K562 (cell line): ENCODE results near the gene FAM227A. TPM values are rescaled to one million over a fixed set of nuclear protein-coding genes. Genes with fewer than 3 reads are reported as not detected.

Experiments used
- CCNT2 ChIP-seq: IDR thresholded peaks from 2 replicates; pipeline ENCODE4 v1.6.1; 2011; ENCODE audit warnings: borderline replicate concordance, low read depth, mild to moderate bottlenecking, moderate library complexity, mixed read lengths, low read length; ENCODE audit not compliant: insufficient read length; ENCODE audit errors: extremely low read depth
- COPS2 ChIP-seq: fragments of 450-650 bp; conservative IDR thresholded peaks from 2 replicates; pipeline ENCODE4 v1.6.1; 2016; ENCODE audit warnings: mild to moderate bottlenecking, moderate library complexity
- E2F4 ChIP-seq: sonication (generic); formaldehyde crosslinking; IDR thresholded peaks from 2 replicates; pipeline ENCODE4 v1.8.0; 2022; ENCODE audit warnings: mild to moderate bottlenecking, low read depth, missing genetic modification reagents
- E2F6 ChIP-seq, 2 experiments: IDR thresholded peaks; 2 replicates each; pipeline ENCODE4 v1.6.1; 2011; ENCODE audit warnings: borderline replicate concordance in 1 of 2, control low read depth in 1 of 2, low read depth in 1 of 2, low read length in 1 of 2, mild to moderate bottlenecking in 1 of 2, mixed read lengths in 1 of 2, moderate library complexity in 1 of 2; ENCODE audit not compliant: insufficient read depth in 1 of 2, insufficient read length in 1 of 2, poor library complexity in 1 of 2, severe bottlenecking in 1 of 2; ENCODE audit errors: extremely low read depth in 1 of 2
- ETS1 ChIP-seq: conservative IDR thresholded peaks from 2 replicates; pipeline ENCODE4 v1.6.1; 2011; ENCODE audit warnings: low read depth, mild to moderate bottlenecking, low read length; ENCODE audit not compliant: control insufficient read depth
- FOXA1 ChIP-seq: fragments of 450-650 bp; IDR thresholded peaks from 2 replicates; pipeline ENCODE4 v1.6.1; 2016; ENCODE audit warnings: mild to moderate bottlenecking, borderline replicate concordance
- GTF2A2 ChIP-seq: IDR thresholded peaks from 2 replicates; pipeline ENCODE4 v1.6.1; 2016; ENCODE audit warnings: mild to moderate bottlenecking, missing genetic modification characterization, missing compliant biosample characterization
- HOXB6 ChIP-seq: fragments of 250-450 bp; sonication (Bioruptor Pico); IDR thresholded peaks from 2 replicates; pipeline ENCODE4 v1.5.1; 2022; ENCODE audit warnings: mild to moderate bottlenecking, borderline replicate concordance
- JUND ChIP-seq, 2 experiments: IDR thresholded peaks; 2 replicates in 1 of 2; 3 replicates in 1 of 2; pipeline ENCODE4 v1.6.1; 2011; ENCODE audit warnings: borderline replicate concordance in 2 of 2, low read depth in 2 of 2, low read length in 2 of 2, improper control_type of control experiment in 1 of 2, missing biosample characterization in 1 of 2, missing genetic modification characterization in 1 of 2, missing genetic modification reagents in 1 of 2
- KDM1A ChIP-seq, 2 experiments: fragments of 450-650 bp; IDR thresholded peaks; 2 replicates each; pipeline ENCODE4 v1.6.1; 2016; ENCODE audit warnings: mild to moderate bottlenecking in 2 of 2
- MTA3 ChIP-seq: fragments of 450-650 bp; formaldehyde crosslinking; IDR thresholded peaks from 2 replicates; pipeline ENCODE4 v1.6.1; 2017; ENCODE audit warnings: mild to moderate bottlenecking, borderline replicate concordance
- NONO ChIP-seq, 2 experiments: fragments of 200-400 bp in 1 of 2; fragments of 450-650 bp in 1 of 2; formaldehyde crosslinking in 1 of 2; IDR thresholded peaks; 2 replicates each; pipeline ENCODE4 v1.6.1; 2017; ENCODE audit warnings: low read depth in 2 of 2, mild to moderate bottlenecking in 2 of 2, moderate library complexity in 2 of 2, low read length in 1 of 2
- NR1H2 ChIP-seq: sonication (generic); formaldehyde crosslinking; IDR thresholded peaks from 2 replicates; pipeline ENCODE4 v1.4.0; 2020; ENCODE audit warnings: mild to moderate bottlenecking, missing genetic modification reagents
- PCBP2 ChIP-seq: fragments of 200-400 bp; formaldehyde crosslinking; IDR thresholded peaks from 2 replicates; pipeline ENCODE4 v1.6.1; 2018; ENCODE audit warnings: low read length, low read depth, mild to moderate bottlenecking, moderate library complexity; ENCODE audit not compliant: poor library complexity, severe bottlenecking
- POLR2AphosphoS2 ChIP-seq: IDR thresholded peaks from 2 replicates; pipeline ENCODE4 v1.6.1; 2012; ENCODE audit warnings: low read length, improper control_type of control experiment
- SNAPC5 ChIP-seq: fragments of 250-450 bp; sonication (Bioruptor Pico); IDR thresholded peaks from 2 replicates; pipeline ENCODE4 v1.8.0; 2021; ENCODE audit warnings: moderate library complexity, mild to moderate bottlenecking, inconsistent platforms
- ZNF212 ChIP-seq: fragments of 450-650 bp; formaldehyde crosslinking; IDR thresholded peaks from 2 replicates; pipeline ENCODE4 v1.4.0; 2020; ENCODE audit warnings: mild to moderate bottlenecking
- ZNF584 ChIP-seq: fragments of 200-800 bp; sonication (Bioruptor generic); IDR thresholded peaks from 2 replicates; pipeline ENCODE4 v1.6.1; 2016; ENCODE audit warnings: low read depth, mild to moderate bottlenecking, missing genetic modification characterization, missing compliant biosample characterization
- polyA plus RNA-seq, 8 experiments: library from polyadenylated mRNA; depleted of rRNA in 4 of 8; stranded (reverse) in 5 of 8; unstranded in 3 of 8; fragments of >200 nt; fragmentation: Nextera tagmentation in 2 of 8; fragmentation: Illumina TruSeq in 1 of 8; extraction: Ambion mirVana in 2 of 8; extraction: Trizol in 1 of 8; gene quantifications; 2 replicates each; pipeline versions ENCODE4 v1.2.1 to v1.2.3, GENCODE V29; 2011 to 2014; ENCODE audit warnings: inconsistent platforms in 1 of 8, missing spikeins in 1 of 8
- total RNA-seq, 7 experiments: library from RNA; depleted of rRNA in 6 of 7; stranded (reverse); fragments of >200 nt in 6 of 7; fragmentation: Illumina TruSeq in 2 of 7; extraction: Trizol in 2 of 7; gene quantifications; 2 replicates each; pipeline versions ENCODE4 v1.2.1 to v1.2.3, GENCODE V29; 2011 to 2021; ENCODE audit warnings: low replicate concordance in 1 of 7
- TF ChIP-seq, protein P1 (sequence below): sonication (generic); formaldehyde crosslinking; IDR thresholded peaks from 2 replicates; pipeline ENCODE4 v1.8.1; 2023; ENCODE audit warnings: mild to moderate bottlenecking, missing genetic modification reagents

FAM227A gene
- total and polyA plus RNA-seq, 9 of the 15 experiments (the other 6 are each of a cell fraction or from before 2014, with no cell fraction given), result 0.10 to 2.2 (median 0.83) TPM

DNA sequence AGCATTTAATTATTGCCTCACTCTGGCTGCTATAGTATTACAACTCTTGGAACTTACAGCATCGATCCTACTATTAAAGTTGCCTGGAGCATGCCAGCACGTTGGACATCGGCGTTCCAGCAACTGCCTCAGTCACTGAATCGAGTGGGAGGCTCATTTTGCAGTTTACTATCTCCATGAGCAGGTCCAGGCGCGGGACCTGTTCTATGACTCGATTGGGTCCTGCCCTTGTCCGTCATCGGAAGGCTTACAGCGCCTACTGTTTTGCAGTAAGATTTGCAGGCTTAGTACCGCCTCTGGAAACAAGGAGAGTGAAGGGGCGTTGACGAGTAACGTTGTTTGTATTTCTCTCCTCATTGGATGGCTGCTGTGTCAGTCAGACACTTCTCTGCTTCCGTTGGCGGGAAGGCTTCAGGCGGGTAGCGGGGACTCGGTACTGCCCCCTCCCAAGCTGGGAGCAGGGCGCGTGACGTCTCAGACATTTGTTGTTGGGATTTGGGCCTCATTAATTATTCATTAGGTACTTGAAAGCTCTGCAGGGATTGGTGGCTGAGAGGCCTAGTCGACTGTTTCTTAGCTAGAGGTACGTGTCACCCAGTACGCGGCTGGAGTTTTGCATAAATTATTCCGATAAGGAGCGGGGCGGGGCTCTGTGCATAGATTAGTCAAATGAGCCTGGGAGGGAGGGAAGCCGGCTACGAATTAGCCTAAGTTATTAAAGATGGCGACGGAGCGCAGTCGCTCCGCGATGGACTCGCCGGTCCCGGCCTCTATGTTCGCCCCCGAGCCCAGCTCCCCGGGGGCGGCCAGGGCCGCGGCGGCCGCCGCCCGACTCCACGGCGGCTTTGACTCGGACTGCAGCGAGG, 49.3 kb upstream of the FAM227A start, which contains the start of gene GTPBP1 (continued):
- TF ChIP-seq NONO (IDR thresholded peaks at IDR 0.05; ENCODE audit: low read depth in 2 of 2, low read length in 1 of 2), result peak in 1 of 2 experiments; percentile 47; a peak in 1 of 4 replicates
- TF ChIP-seq ETS1, result 0 out of 2 replicates have a peak, but pooled peaks have one; percentile 16
- no peak for TF ChIP-seq KDM1A (IDR thresholded peaks at IDR 0.05)
- 0 out of 2 replicates have a peak, but pooled peaks have one; percentile 12 for TF ChIP-seq GTF2A2 (tag)
- no peak for TF ChIP-seq HOXB6 (CRISPR knock-in tag)
- peak; percentile 88 to 93 for TF ChIP-seq E2F6 (IDR thresholded peaks at IDR 0.05; ENCODE audit: borderline replicate concordance in 1 of 2, extremely low read depth in 1 of 2, insufficient read depth in 1 of 2, insufficient read length in 1 of 2, low read depth in 1 of 2, low read length in 1 of 2, poor library complexity in 1 of 2, severe bottlenecking in 1 of 2)
- TF ChIP-seq, protein P1, sequence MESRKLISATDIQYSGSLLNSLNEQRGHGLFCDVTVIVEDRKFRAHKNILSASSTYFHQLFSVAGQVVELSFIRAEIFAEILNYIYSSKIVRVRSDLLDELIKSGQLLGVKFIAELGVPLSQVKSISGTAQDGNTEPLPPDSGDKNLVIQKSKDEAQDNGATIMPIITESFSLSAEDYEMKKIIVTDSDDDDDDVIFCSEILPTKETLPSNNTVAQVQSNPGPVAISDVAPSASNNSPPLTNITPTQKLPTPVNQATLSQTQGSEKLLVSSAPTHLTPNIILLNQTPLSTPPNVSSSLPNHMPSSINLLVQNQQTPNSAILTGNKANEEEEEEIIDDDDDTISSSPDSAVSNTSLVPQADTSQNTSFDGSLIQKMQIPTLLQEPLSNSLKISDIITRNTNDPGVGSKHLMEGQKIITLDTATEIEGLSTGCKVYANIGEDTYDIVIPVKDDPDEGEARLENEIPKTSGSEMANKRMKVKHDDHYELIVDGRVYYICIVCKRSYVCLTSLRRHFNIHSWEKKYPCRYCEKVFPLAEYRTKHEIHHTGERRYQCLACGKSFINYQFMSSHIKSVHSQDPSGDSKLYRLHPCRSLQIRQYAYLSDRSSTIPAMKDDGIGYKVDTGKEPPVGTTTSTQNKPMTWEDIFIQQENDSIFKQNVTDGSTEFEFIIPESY (CRISPR knock-in tag), result no peak
- TF ChIP-seq E2F4, result 0 out of 2 replicates have a peak, but pooled peaks have one; percentile 10
- no peak for TF ChIP-seq SNAPC5
- no peak for TF ChIP-seq ZNF584 (CRISPR knock-in tag)
- TF ChIP-seq FOXA1, result no peak
- no peak for TF ChIP-seq POLR2AphosphoS2
- TF ChIP-seq PCBP2, result no peak
- TF ChIP-seq JUND (IDR thresholded peaks at IDR 0.05; ENCODE audit: borderline replicate concordance, low read depth, low read length), result peak; percentile 57; the same call in 1 of the 2 replicates
- no peak; the same call in 2 of the 3 replicates for TF ChIP-seq JUND (tag; IDR thresholded peaks at IDR 0.05; ENCODE audit: borderline replicate concordance, low read depth, low read length)
- peak; percentile 34 for TF ChIP-seq CCNT2
- no peak for TF ChIP-seq COPS2
- no peak for TF ChIP-seq NR1H2 (CRISPR knock-in tag)
- TF ChIP-seq ZNF212 (CRISPR knock-in tag), result no peak
- peak; percentile 66; the same call in 1 of the 2 replicates for TF ChIP-seq MTA3
